GM18526 (cell line): ENCODE results near the gene SPRED2.

Source experiments
- POLR2A ChIP-seq: IDR thresholded peaks from 3 replicates; pipeline ENCODE4 v1.6.1; 2011; ENCODE audit not compliant: insufficient read length; ENCODE audit errors: extremely low read depth

SPRED2 gene

DNA sequence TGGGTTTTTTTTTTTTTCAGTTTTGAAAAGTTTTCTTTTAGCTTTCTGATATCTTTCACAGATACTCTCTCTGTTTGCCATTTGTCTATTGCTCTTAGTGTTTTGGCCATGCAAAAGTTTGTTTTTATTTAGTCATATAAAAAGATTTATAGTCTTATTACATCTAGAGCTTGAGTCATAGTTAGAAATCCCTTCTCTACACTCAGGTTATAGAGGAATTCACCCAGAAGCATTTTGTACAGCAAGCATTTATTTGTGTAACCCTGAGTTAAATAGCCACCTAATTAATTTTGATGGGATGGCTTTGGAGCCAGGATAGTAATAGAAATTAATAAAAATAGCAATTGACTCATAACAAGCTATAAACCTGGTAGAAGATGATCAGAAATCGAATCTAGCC is 169.1 kb downstream of the SPRED2 start:
- no peak for TF ChIP-seq POLR2A

DNA sequence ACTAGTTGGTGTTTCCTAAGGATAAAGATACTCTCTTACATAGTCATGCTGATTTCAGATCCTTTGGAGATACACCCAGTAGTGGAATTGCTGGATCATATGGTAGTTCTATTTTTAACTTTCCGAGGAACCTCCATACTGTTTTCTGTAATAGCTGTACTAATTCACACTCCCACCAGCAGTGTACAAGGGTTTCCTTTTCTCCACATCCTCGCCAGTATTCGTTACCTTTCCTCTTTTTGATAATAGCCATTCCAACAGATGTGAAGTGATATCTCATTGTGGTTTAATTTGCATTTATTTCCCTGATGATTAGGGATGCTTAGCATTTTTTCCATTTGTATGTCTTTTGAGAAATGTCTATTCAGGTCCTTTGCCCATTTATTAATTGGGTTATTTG is 170.7 kb downstream of the SPRED2 start:
- TF ChIP-seq POLR2A = no peak
